ENCODE data around the gene MYO18A. TPM values are rescaled to one million over a fixed set of nuclear protein-coding genes. Genes with fewer than 3 reads are reported as not detected.

The MYO18A gene
- total and polyA plus RNA-seq, 2 of the 4 experiments (the other 2 are of a cell fraction) = 22.4 to 39.1 TPM

DNA sequence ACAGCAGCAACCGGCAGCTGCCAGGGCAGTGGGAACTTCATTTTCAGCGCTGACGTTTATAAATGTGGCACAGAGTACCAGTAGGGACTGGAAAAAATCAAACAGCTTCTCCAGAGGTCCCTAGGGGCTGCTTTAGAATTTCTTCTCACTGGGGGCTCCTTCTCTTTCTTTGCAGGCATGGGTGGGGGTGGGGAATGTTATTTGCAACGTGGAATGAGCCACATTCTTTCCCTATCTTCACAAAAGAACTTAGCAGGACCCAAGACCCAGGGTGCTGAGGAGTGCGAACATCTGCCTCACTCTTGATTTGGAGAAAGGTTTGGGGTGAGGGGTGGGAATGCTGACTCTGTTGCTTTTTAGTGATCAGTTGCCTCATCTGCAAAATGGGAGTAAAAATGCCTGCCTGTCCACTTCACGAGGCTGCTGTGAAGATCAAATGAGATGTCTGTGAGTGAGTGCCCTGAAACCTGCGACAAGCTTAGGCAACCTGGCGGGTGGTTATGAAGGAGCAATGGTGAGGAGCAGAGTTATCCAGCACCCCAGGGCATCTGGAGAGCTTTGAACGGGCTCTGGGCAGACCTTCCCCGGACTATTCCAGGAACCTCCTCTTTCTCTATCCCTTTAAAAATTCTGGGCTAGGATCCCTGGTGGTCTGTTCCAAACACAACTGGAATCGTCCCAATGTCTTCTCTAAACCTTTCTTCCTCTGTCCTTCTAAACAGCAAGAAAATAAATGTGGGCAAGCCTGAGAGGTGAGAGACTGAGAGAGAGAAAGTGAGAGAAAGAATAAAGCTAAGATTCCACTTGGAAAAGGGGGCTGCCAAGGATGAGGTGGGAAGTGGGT, 148.0 kb downstream of the MYO18A start:
- ATAC-seq (ENCODE audit: low read depth) = no peak
- ChIA-PET POLR2A (ENCODE audit: unreplicated experiment) (no interaction called here), CTCF (no interaction called here)
- no peak overlapping the region for H4K5ac ChIP-seq (ENCODE audit: low read depth, low read length)
- dilution Hi-C loops (cut with HindIII; ENCODE audit: low sequenced_read_pairs, unreplicated experiment) (no loop called here), in situ Hi-C loops (cut with MboI; ENCODE audit: low sequenced_read_pairs) (no loop called here), intact Hi-C loops (cut with micrococcal nuclease) (no loop called here)
- no peak overlapping the region for H4K8ac ChIP-seq (ENCODE audit: low read depth in 2 of 2, low read length in 2 of 2)
- no peaks in the 10 kb centered on the region for H3K79me1 ChIP-seq (ENCODE audit: low read depth in 1 of 2, low read length in 2 of 2)
- peaks cover 27% of the 10 kb centered on the region for H3K9me3 ChIP-seq (ENCODE audit: control insufficient read depth, insufficient read depth, low read length)
- no peak overlapping the region for H3K27ac ChIP-seq (ENCODE audit: insufficient read depth, low read length)
- H2AFZ ChIP-seq (replicated peaks; ENCODE audit: low read length, poor library complexity) = no peak overlapping the region
- H3K14ac ChIP-seq (replicated peaks; ENCODE audit: low read depth, low read length) = no peak overlapping the region
- no peaks in the 10 kb centered on the region for H3K9me1 ChIP-seq (ENCODE audit: insufficient read depth, low read length)
- peaks cover 67% of the 10 kb centered on the region for H3K27me3 ChIP-seq (ENCODE audit: control insufficient read depth, insufficient read depth, low read length)
- TF ChIP-seq CEBPB (IDR thresholded peaks at IDR 0.05; ENCODE audit: low read depth, low read length) (no peak), NFE2L2 (IDR thresholded peaks at IDR 0.05; ENCODE audit: low read depth, low read length) (no peak), SMC3 (IDR thresholded peaks at IDR 0.05; ENCODE audit: low read depth, low read length) (no peak), MAFK (IDR thresholded peaks at IDR 0.05; ENCODE audit: low read depth, low read length) (no peak), MAZ (IDR thresholded peaks at IDR 0.05; ENCODE audit: borderline replicate concordance, low read depth, low read length) (no peak)
- TF ChIP-seq, protein P1, sequence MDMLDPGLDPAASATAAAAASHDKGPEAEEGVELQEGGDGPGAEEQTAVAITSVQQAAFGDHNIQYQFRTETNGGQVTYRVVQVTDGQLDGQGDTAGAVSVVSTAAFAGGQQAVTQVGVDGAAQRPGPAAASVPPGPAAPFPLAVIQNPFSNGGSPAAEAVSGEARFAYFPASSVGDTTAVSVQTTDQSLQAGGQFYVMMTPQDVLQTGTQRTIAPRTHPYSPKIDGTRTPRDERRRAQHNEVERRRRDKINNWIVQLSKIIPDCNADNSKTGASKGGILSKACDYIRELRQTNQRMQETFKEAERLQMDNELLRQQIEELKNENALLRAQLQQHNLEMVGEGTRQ (IDR thresholded peaks at IDR 0.05; ENCODE audit: low read depth, low read length) = no peak
- no peak for DNase-seq
- H3K56ac ChIP-seq (ENCODE audit: extremely low read depth, insufficient read depth, low read length) = no peak overlapping the region
- H3K36me3 ChIP-seq (ENCODE audit: control insufficient read depth, insufficient read depth, low read length) = no peaks in the 10 kb centered on the region
- H2AK9ac ChIP-seq (replicated peaks; ENCODE audit: low read depth, low read length, poor library complexity) = no peak overlapping the region
- no peak overlapping the region for H3K4me3 ChIP-seq (ENCODE audit: insufficient read depth, low read depth, low read length)
- H2BK5ac ChIP-seq (ENCODE audit: low read depth, low read length, poor library complexity, severe bottlenecking) = no peak overlapping the region
- H2BK20ac ChIP-seq (ENCODE audit: low read depth, low read length) = no peak overlapping the region
- no TSS peak for BruUV-seq (replicated peaks)
- no peak overlapping the region for H3K9ac ChIP-seq (ENCODE audit: low read depth, low read length)
- no peak overlapping the region for H2BK15ac ChIP-seq (ENCODE audit: low read depth, low read length)
- H3K18ac ChIP-seq (ENCODE audit: low read depth, low read length) = no peak overlapping the region
- H2AK5ac ChIP-seq (ENCODE audit: low read depth, low read length) = no peak overlapping the region
- no peak overlapping the region for H2BK120ac ChIP-seq (ENCODE audit: low read depth, low read length)
- no peak overlapping the region for H3K4ac ChIP-seq (ENCODE audit: low read depth, low read length)
- no peak overlapping the region for H4K91ac ChIP-seq (ENCODE audit: insufficient read depth, low read depth, low read length)
- H3K23ac ChIP-seq (ENCODE audit: low read depth, low read length) = no peak overlapping the region
- WGBS, 2 experiments (ENCODE audit: extremely low coverage in 2 of 2, insufficient read length in 1 of 2) = 0% methylated on average over 1 of the region's 11 CpGs; no CpG with 5 or more reads in 1 of the 2 experiments
- H3K4me1 ChIP-seq (ENCODE audit: control insufficient read depth, insufficient read depth, low read length) = no peaks in the 10 kb centered on the region
- no peak overlapping the region for H3K4me2 ChIP-seq (ENCODE audit: low read depth, low read length)
- no peaks in the 10 kb centered on the region for H4K20me1 ChIP-seq (ENCODE audit: insufficient read depth, low read length)

Measured in IMR-90 (cell line).